Measurements from ENCODE around the gene PPP2R2C.

- TF ChIP-seq YY1 (IDR thresholded peaks at IDR 0.05; ENCODE audit: insufficient read depth, insufficient read length), result no peak
- TF ChIP-seq SUZ12 (IDR thresholded peaks at IDR 0.05; ENCODE audit: extremely low read depth, insufficient read depth, insufficient read length), result no peak
- TF ChIP-seq ZNF274 (IDR thresholded peaks at IDR 0.05; ENCODE audit: low read depth, low read length), result no peak
These were observed 149.4 kb downstream of the PPP2R2C start for GRCh38 chr4:6322761-6323566.

Data from NT2/D1 (cell line).